GM23338 (cell line): ENCODE data around the gene SFXN5. TPM values are rescaled to one million over a fixed set of nuclear protein-coding genes. Genes with fewer than 3 reads are reported as not detected.

Experiments
- ATAC-seq: fragments of 200-7000 bp; cut with Tn5 transposase; 3 replicates; pipeline ENCODE4 v1.9.1; 2020
- DNase-seq: peaks from one replicate; pipeline ENCODE4 v3.0.0-alpha.2; 2015; ENCODE audit warnings: low spot score
- H2AFZ ChIP-seq: fragments of 200-600 bp; sonication (generic); 2 replicates; pipeline ENCODE4 v1.8.0; 2016; ENCODE audit warnings: antibody characterized with exemption, mild to moderate bottlenecking, moderate library complexity
- H3F3A ChIP-seq: fragments of 200-600 bp; sonication (generic); replicated peaks from 2 replicates; pipeline ENCODE4 v1.8.0; 2017; ENCODE audit warnings: antibody characterized with exemption, mixed run types, low read depth
- H3K27ac ChIP-seq: fragments of 200-600 bp; sonication (generic); 2 replicates; pipeline ENCODE4 v1.6.1; 2016; ENCODE audit warnings: low read depth
- H3K27me3 ChIP-seq: fragments of 200-600 bp; sonication (generic); 2 replicates; pipeline ENCODE4 v1.8.0; 2016; ENCODE audit warnings: mild to moderate bottlenecking, mixed run types, moderate library complexity; ENCODE audit not compliant: insufficient read depth
- H3K36me3 ChIP-seq: fragments of 200-600 bp; sonication (generic); 2 replicates; pipeline ENCODE4 v1.8.0; 2016; ENCODE audit warnings: mild to moderate bottlenecking; ENCODE audit not compliant: insufficient read depth
- H3K4me1 ChIP-seq: fragments of 200-600 bp; sonication (generic); 2 replicates; pipeline ENCODE4 v1.8.0; 2016; ENCODE audit warnings: mild to moderate bottlenecking, moderate library complexity; ENCODE audit not compliant: insufficient read depth
- H3K4me2 ChIP-seq: fragments of 200-600 bp; sonication (generic); 2 replicates; pipeline ENCODE4 v1.7.1; 2017; ENCODE audit warnings: mixed run types
- H3K4me3 ChIP-seq: fragments of 200-600 bp; sonication (generic); 2 replicates; pipeline ENCODE4 v1.6.1; 2016; ENCODE audit warnings: mixed run types
- H3K79me2 ChIP-seq: fragments of 200-600 bp; sonication (generic); replicated peaks from 2 replicates; pipeline ENCODE4 v1.8.0; 2017; ENCODE audit warnings: mild to moderate bottlenecking; ENCODE audit not compliant: insufficient read depth
- H3K9me2 ChIP-seq: fragments of 200-600 bp; sonication (generic); 2 replicates; pipeline ENCODE4 v1.8.0; 2017; ENCODE audit not compliant: insufficient read depth
- H4K20me1 ChIP-seq: fragments of 200-600 bp; sonication (generic); replicated peaks from 2 replicates; pipeline ENCODE4 v1.8.0; 2017; ENCODE audit warnings: mild to moderate bottlenecking; ENCODE audit not compliant: insufficient read depth
- H3K27ac Mint-ChIP-seq: 2 replicates; pipeline ENCODE4 v1.8.0; 2020; ENCODE audit warnings: inconsistent platforms, mild to moderate bottlenecking, moderate library complexity, mixed read lengths
- H3K27me3 Mint-ChIP-seq: 3 replicates; pipeline ENCODE4 v1.8.0; 2022; ENCODE audit warnings: low read depth, mild to moderate bottlenecking, moderate library complexity, mixed read lengths, inconsistent platforms; ENCODE audit not compliant: insufficient read depth, poor library complexity
- H3K36me3 Mint-ChIP-seq: 3 replicates; pipeline ENCODE4 v1.8.0; 2021; ENCODE audit warnings: low read depth, mild to moderate bottlenecking, inconsistent platforms, moderate library complexity, mixed read lengths
- H3K4me1 Mint-ChIP-seq: 3 replicates; pipeline ENCODE4 v1.8.0; 2020; ENCODE audit warnings: mild to moderate bottlenecking, inconsistent platforms, mixed read lengths
- H3K4me3 Mint-ChIP-seq: 3 replicates; pipeline ENCODE4 v1.8.0; 2021; ENCODE audit warnings: moderate library complexity, mild to moderate bottlenecking, inconsistent platforms, mixed read lengths
- H3K9me3 Mint-ChIP-seq: 3 replicates; pipeline ENCODE4 v1.8.0; 2020; ENCODE audit warnings: moderate library complexity, mild to moderate bottlenecking, inconsistent platforms, mixed read lengths
- CREB1 ChIP-seq: fragments of 250-450 bp; sonication (Bioruptor Pico); IDR thresholded peaks from 2 replicates; pipeline ENCODE4 v1.5.0; 2020; ENCODE audit warnings: low read depth, mild to moderate bottlenecking, moderate library complexity
- NANOG ChIP-seq: IDR thresholded peaks from 2 replicates; pipeline ENCODE4 v1.6.1; 2016; ENCODE audit warnings: antibody characterized with exemption, borderline replicate concordance
- POLR2AphosphoS5 ChIP-seq: IDR thresholded peaks from 2 replicates; pipeline ENCODE4 v1.6.1; 2016; ENCODE audit warnings: antibody characterized with exemption, low read depth
- STAT1 ChIP-seq: IDR thresholded peaks from one replicate; pipeline ENCODE4 v1.6.1; 2016; ENCODE audit warnings: antibody characterized with exemption; ENCODE audit not compliant: unreplicated experiment
- polyA plus RNA-seq: library from polyadenylated mRNA; unstranded; fragments of >200 nt; fragmentation: Nextera tagmentation; extraction: Ambion mirVana; gene quantifications from 2 replicates; pipeline ENCODE4 v1.2.1, GENCODE V29; 2016
- total RNA-seq: library from RNA; depleted of rRNA; stranded (reverse); fragments of >200 nt; shearing (Covaris generic); gene quantifications from 2 replicates; pipeline ENCODE4 v1.2.3, GENCODE V29; 2014
- TF ChIP-seq, protein P1 (sequence below): fragments of 250-450 bp; sonication (Bioruptor Pico); IDR thresholded peaks from 2 replicates; pipeline ENCODE4 v1.5.0; 2020; ENCODE audit warnings: mild to moderate bottlenecking, moderate library complexity
- TF ChIP-seq, protein P2 (sequence below): IDR thresholded peaks from 2 replicates; pipeline ENCODE4 v1.6.1; 2016; ENCODE audit warnings: antibody characterized with exemption

SFXN5 gene
- total and polyA plus RNA-seq, 2 experiments from 2014 or later = 23.6 to 25.8 TPM

DNA sequence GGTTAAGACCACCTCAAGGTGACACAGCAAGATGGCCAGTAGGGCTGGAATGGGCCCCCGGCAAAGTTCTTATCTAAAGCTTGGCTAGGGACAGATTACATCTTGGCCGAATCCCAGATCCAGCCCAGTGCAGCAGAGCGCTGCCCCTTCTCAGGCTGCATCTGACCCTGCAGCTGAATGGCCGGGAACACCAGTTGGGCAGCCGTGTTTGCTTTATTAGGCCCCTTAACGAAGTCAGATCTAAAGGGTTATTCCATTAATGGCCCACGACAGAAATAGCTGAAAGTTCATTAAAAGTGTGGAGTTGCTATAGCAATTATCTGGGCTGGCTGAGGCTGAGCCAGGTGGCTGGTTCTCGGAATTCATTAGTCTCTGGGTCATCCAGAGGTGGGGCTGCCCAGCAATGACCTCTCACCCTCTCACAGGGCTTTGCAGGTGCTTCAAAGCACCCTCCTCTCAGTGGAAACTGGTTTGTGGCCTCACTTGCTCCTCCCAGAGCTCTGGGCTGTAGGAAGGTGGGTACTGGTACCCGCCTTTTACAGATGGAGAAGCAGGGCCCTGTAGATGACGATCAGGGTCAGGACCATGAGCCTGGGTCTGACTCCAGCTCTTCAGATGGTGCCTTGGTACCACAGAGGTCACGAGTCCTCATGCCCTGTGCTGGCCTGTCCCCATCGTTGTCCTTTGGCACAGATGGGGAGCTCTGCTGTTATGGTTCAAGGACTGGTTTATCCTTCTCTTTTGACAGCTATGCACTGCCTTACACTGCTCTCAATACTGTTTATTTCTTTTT is 85.4 kb downstream of the SFXN5 start (continued):
- TF ChIP-seq, protein P1, sequence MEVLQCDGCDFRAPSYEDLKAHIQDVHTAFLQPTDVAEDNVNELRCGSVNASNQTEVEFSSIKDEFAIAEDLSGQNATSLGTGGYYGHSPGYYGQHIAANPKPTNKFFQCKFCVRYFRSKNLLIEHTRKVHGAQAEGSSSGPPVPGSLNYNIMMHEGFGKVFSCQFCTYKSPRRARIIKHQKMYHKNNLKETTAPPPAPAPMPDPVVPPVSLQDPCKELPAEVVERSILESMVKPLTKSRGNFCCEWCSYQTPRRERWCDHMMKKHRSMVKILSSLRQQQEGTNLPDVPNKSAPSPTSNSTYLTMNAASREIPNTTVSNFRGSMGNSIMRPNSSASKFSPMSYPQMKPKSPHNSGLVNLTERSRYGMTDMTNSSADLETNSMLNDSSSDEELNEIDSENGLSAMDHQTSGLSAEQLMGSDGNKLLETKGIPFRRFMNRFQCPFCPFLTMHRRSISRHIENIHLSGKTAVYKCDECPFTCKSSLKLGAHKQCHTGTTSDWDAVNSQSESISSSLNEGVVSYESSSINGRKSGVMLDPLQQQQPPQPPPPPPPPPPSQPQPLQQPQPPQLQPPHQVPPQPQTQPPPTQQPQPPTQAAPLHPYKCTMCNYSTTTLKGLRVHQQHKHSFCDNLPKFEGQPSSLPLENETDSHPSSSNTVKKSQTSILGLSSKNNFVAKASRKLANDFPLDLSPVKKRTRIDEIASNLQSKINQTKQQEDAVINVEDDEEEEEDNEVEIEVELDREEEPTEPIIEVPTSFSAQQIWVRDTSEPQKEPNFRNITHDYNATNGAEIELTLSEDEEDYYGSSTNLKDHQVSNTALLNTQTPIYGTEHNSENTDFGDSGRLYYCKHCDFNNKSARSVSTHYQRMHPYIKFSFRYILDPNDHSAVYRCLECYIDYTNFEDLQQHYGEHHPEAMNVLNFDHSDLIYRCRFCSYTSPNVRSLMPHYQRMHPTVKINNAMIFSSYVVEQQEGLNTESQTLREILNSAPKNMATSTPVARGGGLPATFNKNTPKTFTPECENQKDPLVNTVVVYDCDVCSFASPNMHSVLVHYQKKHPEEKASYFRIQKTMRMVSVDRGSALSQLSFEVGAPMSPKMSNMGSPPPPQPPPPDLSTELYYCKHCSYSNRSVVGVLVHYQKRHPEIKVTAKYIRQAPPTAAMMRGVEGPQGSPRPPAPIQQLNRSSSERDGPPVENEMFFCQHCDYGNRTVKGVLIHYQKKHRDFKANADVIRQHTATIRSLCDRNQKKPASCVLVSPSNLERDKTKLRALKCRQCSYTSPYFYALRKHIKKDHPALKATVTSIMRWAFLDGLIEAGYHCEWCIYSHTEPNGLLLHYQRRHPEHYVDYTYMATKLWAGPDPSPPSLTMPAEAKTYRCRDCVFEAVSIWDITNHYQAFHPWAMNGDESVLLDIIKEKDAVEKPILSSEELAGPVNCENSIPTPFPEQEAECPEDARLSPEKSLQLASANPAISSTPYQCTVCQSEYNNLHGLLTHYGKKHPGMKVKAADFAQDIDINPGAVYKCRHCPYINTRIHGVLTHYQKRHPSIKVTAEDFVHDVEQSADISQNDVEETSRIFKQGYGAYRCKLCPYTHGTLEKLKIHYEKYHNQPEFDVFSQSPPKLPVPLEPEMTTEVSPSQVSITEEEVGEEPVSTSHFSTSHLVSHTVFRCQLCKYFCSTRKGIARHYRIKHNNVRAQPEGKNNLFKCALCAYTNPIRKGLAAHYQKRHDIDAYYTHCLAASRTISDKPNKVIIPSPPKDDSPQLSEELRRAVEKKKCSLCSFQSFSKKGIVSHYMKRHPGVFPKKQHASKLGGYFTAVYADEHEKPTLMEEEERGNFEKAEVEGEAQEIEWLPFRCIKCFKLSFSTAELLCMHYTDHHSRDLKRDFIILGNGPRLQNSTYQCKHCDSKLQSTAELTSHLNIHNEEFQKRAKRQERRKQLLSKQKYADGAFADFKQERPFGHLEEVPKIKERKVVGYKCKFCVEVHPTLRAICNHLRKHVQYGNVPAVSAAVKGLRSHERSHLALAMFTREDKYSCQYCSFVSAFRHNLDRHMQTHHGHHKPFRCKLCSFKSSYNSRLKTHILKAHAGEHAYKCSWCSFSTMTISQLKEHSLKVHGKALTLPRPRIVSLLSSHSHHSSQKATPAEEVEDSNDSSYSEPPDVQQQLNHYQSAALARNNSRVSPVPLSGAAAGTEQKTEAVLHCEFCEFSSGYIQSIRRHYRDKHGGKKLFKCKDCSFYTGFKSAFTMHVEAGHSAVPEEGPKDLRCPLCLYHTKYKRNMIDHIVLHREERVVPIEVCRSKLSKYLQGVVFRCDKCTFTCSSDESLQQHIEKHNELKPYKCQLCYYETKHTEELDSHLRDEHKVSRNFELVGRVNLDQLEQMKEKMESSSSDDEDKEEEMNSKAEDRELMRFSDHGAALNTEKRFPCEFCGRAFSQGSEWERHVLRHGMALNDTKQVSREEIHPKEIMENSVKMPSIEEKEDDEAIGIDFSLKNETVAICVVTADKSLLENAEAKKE = no peak
- TF ChIP-seq STAT1 = no peak

DNA sequence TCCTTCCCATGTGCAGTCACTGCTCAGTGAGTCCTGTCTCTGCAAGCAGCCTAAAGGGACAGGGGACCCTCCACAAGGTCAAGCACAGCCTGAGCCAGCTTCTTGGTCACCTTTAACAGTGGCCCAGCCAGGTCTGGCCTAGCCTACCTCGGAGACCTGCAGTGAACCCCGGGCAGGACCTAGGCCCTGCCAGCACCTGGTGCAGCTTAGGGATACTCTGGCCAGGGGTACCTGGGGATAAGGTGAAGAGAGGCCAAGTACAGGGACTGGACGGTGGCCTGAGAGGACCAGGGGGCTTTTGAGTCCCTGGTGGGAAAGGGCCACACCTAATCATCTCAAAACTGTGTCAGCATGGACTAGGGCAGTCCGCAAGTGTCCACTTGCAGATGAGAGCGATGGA is 86.4 kb downstream of the SFXN5 start:
- no peak for ATAC-seq
- Mint-ChIP-seq H3K36me3 (peaks cover 7% of the 10 kb centered on the region; the same call in 2 of the 3 replicates), H3K4me3 (no peak overlapping the region), H3K27ac (no peak overlapping the region), H3K4me1 (peaks cover 15% of the 10 kb centered on the region), H3K9me3 (no peaks in the 10 kb centered on the region), H3K27me3 (peaks cover 7% of the 10 kb centered on the region)
- no peak overlapping the region for H3K4me3 ChIP-seq
- no peaks in the 10 kb centered on the region for H3F3A ChIP-seq
- no peak overlapping the region for H3K27ac ChIP-seq
- H4K20me1 ChIP-seq = no peaks in the 10 kb centered on the region
- H3K4me1 ChIP-seq = no peaks in the 10 kb centered on the region
- H3K36me3 ChIP-seq = no peaks in the 10 kb centered on the region
- no peaks in the 10 kb centered on the region for H3K79me2 ChIP-seq
- no peak overlapping the region for H3K4me2 ChIP-seq
- no peak overlapping the region for H2AFZ ChIP-seq
- H3K27me3 ChIP-seq = no peaks in the 10 kb centered on the region
- no peaks in the 10 kb centered on the region for H3K9me2 ChIP-seq
- DNase-seq = no peak
- TF ChIP-seq, protein P1 = no peak
- no peak for TF ChIP-seq NANOG
- no peak for TF ChIP-seq CREB1 (CRISPR knock-in tag)
- no peak for TF ChIP-seq POLR2AphosphoS5
- TF ChIP-seq, protein P2, sequence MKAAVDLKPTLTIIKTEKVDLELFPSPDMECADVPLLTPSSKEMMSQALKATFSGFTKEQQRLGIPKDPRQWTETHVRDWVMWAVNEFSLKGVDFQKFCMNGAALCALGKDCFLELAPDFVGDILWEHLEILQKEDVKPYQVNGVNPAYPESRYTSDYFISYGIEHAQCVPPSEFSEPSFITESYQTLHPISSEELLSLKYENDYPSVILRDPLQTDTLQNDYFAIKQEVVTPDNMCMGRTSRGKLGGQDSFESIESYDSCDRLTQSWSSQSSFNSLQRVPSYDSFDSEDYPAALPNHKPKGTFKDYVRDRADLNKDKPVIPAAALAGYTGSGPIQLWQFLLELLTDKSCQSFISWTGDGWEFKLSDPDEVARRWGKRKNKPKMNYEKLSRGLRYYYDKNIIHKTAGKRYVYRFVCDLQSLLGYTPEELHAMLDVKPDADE = no peak
